GF-D8 (cell line): Measurements from ENCODE around the gene CD300A.

Experiments used
- DNase-seq: peaks from one replicate; lab custom pipeline; 2025; lab: John Stamatoyannopoulos, UW

CD300A gene

GRCh38 chr17:74466111-74466827 lies at the start of gene CD300A:
Gene CD300A, plus strand, starts transcription at chr17:74466634. Its CDS starts 70 bp downstream, at chr17:74466704.
- peak; percentile 54 for DNase-seq

GRCh38 chr17:74417178-74418045 lies 49.0 kb upstream of the CD300A start:
- DNase-seq, result no peak

GRCh38 chr17:74419928-74420411 lies 46.5 kb upstream of the CD300A start:
- no peak for DNase-seq

GRCh38 chr17:74424117-74424516 lies 42.3 kb upstream of the CD300A start:
- no peak for DNase-seq

- no peak for DNase-seq
These were observed 41.8 kb upstream of the CD300A start for GRCh38 chr17:74424657-74425056.

- no peak for DNase-seq
These were observed 39.8 kb upstream of the CD300A start for GRCh38 chr17:74426551-74427047.

GRCh38 chr17:74427048-74427762 lies 39.2 kb upstream of the CD300A start:
- no peak for DNase-seq

GRCh38 chr17:74427763-74428153 lies 38.7 kb upstream of the CD300A start:
- DNase-seq, result no peak

GRCh38 chr17:74429604-74430384 lies 36.6 kb upstream of the CD300A start:
- no peak for DNase-seq

GRCh38 chr17:74430385-74430705 lies 36.1 kb upstream of the CD300A start:
- DNase-seq, result no peak

GRCh38 chr17:74430706-74431567 lies 35.5 kb upstream of the CD300A start:
- no peak for DNase-seq

- DNase-seq, result no peak
These were observed 34.6 kb upstream of the CD300A start, which contains the start of gene GPRC5C for GRCh38 chr17:74431568-74432423. Gene GPRC5C, plus strand, starts transcription at chr17:74432088. Its CDS starts 7,689 bp downstream, at chr17:74439777.

GRCh38 chr17:74432424-74432690 lies 34.1 kb upstream of the CD300A start:
- no peak for DNase-seq

- DNase-seq, result no peak
These were observed 33.6 kb upstream of the CD300A start for GRCh38 chr17:74432766-74433391.

GRCh38 chr17:74433421-74434121 lies 32.9 kb upstream of the CD300A start:
- DNase-seq, result no peak

GRCh38 chr17:74435775-74436359 lies 30.6 kb upstream of the CD300A start:
- DNase-seq, result no peak

- DNase-seq, result no peak
These were observed 28.7 kb upstream of the CD300A start for GRCh38 chr17:74437702-74438101.
